HG02885 (cell line): ENCODE data around the gene LRMDA.

Experiments used
- ATAC-seq: cut with Tn5 transposase; IDR thresholded peaks from one replicate; pipeline ENCODE4 v1.9.1; 2021; ENCODE audit warnings: mild to moderate bottlenecking; ENCODE audit not compliant: unreplicated experiment, poor library complexity

LRMDA gene

GRCh38 chr10:75952093-75952492 is 520.7 kb downstream of the LRMDA start:
- no peak for ATAC-seq

DNA sequence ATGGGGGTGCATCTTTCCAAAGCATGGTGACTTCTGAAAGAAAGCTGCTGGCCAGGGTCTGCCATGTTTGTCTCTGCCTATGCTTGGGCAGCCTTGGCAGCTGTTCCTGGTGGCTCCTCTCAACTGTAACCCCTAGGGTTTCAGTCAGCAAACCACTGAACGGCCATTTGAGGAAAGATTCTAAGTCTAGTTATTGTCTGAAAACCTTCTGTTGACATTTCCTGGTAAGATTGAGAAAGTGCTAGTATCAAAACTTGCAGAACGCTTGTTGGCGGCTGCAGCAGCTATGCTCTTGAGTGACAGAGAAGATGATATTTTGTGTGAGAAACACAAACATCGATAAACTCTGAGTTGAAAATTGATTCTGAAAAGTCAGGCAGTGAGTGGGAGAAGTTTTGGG is 523.1 kb downstream of the LRMDA start:
- ATAC-seq: no peak

DNA sequence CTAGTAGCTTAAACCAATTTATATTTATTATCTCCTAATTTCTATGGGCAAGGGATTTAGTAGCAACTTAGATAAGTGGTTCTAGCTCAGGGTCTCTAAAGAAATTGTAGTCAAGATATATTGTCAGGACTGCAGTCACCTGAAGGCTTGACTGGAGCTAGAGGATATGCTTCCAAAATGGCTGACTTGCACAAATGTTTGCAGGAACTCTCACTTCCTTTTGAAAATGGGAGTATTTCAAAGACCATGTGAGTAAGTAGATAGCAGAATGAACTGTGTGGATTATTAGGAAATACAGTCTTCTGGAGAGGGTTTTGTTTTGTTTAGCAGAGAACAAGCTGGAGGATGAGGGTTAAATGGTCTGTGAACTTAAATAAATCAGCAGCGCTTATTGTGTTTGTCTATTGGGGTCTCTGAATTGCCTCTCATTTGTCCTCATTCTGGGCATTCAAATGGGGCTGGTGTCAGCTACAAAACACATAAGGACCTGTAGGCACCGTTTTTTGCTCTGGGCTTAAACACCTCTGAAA is 524.6 kb downstream of the LRMDA start:
- no peak for ATAC-seq

DNA sequence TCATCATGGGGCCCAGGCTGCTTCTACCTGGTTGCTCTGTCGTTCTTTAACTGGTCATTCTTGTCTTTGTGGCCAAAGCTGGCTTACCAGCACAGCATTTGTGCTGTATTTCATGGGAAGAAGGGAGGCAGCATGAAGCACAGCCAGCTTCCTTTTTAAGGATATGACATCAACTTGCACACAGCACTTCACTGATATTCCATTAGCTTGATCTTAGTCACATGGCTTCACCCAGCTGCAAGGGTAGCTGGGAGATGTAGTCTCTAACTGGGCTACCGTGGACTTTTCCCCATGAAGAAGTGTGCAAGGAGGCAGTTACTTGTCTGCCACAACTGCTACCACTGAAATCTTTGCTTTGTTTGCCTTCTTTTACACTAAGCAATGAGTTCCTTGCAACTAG is 525.2 kb downstream of the LRMDA start:
- ATAC-seq: no peak

GRCh38 chr10:75957314-75958120 is 526.1 kb downstream of the LRMDA start:
- no peak for ATAC-seq

- no peak for ATAC-seq
Measured at GRCh38 chr10:75959209-75959608, 527.8 kb downstream of the LRMDA start.

- no peak for ATAC-seq
Measured at GRCh38 chr10:75959912-75960311, 528.5 kb downstream of the LRMDA start.

- no peak for ATAC-seq
Measured at GRCh38 chr10:75962395-75963061, 531.1 kb downstream of the LRMDA start.

- ATAC-seq: no peak
Measured at GRCh38 chr10:75967491-75967890, 536.1 kb downstream of the LRMDA start.

GRCh38 chr10:75969031-75969430 is 537.6 kb downstream of the LRMDA start:
- ATAC-seq: no peak

DNA sequence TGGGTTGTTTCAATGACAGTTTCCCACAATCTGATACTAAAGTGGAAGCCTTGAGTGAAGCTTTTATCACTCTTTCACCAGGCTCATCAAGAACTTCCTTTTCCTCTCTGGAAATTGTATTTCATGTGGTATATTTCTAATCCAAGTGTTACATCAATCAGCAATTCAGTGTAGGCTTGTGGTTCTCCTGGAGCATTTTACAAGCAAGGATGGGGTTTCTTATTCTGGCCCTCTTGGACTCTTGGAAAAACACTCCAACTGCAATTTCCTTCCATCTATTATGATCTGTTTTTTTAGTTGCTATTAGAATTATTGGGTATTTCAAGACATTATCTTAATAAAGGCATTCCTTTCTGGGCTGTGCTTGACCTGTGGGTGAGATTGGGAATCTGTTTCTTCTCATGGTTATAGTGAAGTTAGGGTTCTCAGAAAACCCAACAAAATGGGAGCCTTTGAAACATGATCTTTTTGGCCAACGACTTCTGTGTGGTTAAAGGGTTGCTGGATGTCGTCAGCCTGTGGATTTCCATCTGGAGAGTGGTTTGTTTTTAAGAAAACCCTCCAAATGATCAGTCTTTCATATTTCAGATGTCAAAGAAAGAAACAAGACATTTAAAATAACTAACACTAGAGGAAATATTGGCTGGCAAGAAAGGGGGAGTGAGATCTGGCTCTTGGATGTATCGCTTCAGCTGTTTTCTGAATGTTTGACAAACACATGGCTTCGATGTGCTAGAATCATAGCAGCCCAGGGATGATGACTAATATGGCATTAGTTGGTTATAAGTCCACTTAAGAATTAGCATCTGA is 540.2 kb downstream of the LRMDA start:
- ATAC-seq: no peak

DNA sequence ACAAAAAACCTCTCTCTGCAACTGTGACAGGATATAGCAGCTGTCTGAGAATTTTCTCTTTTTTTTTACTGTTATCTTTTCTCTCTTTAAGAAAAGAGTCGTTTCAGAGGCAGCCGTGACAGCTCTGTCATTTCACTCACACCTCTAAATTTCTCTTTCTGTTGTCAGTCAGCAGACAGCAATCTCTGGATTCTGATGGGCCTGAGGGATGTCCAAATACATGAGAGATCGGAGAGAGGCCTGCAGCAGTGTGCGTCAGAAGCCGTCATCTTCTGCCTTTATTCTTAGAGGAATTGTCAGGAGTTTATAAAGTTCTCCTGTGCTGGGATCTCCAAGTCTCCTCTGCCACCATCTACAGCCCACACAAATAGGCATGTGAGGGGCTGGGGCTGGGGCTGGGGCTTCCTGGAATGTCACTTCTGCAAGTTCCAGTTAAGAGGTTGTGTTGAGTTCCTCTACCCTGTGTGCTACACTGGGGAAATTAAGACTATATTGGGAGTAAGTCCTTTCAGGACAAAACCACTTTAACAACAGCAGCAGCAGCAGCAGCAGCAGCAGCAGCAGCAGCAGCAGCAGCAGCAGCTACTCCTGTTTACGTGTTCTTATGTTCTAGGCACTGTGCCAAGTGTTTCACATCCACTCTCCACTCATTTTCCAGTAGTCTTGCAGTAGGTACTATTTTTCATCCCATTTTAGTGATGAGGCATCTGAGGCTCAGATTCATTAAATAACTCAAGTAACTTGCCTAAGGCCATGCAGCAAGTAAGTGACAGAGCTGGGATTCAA is 541.3 kb downstream of the LRMDA start:
- ATAC-seq: no peak

DNA sequence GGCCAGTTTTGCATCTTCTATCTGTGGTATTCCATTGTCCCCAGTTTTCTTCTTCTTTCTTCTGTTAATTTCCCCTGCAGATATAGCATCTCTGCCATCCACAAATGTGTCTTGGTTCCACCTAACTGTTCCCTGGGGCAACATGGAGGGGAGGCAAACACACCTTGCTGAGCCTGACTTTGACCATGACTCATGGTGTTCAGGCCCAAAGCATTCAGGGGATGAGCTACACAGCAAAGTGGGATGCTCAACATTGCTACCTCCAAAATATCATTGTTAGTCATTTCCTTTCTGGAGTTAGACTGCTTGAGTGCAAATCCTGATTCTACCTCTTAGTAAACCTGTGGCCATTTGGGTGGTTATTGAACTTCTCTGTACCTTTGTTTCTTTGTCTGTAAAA is 542.7 kb downstream of the LRMDA start:
- ATAC-seq: no peak

- ATAC-seq: no peak
Measured at GRCh38 chr10:75976681-75977080, 545.3 kb downstream of the LRMDA start.

GRCh38 chr10:75977139-75977538 is 545.7 kb downstream of the LRMDA start:
- ATAC-seq: no peak

DNA sequence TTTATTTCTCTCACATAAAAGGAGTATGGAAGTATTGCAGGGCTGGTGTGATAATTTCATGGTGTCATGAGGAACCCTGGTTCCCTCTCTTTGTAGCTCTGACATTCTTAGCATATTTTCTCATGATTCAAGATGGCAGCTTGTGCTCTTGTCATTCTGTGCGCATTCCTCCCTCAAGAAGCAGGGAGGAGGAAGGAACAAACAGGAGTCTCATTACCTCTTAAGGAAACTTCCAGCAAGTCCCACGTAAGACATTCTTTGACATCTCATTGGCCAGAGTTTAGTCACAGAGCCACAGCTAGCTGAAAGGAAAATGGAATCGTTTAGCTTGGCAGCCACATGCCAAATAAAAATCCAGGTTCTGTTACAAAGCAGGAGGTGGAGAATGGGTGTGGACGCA is 546.8 kb downstream of the LRMDA start:
- ATAC-seq: no peak

DNA sequence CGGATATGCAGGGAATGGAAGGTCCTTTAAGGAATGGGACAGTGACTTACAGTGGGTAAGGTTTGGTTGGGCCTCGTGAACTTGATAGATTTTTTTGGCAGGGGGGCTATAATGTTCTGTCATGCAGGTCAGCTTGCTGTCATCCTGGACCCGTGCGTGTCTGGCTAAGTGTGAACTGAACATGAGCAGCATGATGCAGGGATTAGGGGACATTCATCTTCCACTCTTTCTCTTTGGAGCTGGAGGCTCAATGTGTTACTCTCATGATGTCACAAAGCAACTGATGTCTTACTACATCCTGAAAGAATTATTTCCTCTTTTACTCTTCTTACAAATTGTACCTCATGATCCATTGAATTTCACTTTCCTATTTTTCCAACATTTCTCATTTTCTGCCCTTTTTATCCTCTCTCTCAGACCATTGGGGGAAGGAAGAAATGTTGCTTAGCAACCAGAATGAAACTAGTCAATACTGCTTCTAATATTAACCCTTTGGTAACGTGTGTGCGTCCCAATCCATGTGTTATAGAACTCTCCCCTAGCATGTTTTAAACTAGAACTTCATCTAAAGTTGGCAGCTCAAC is 549.1 kb downstream of the LRMDA start:
- ATAC-seq: no peak

DNA sequence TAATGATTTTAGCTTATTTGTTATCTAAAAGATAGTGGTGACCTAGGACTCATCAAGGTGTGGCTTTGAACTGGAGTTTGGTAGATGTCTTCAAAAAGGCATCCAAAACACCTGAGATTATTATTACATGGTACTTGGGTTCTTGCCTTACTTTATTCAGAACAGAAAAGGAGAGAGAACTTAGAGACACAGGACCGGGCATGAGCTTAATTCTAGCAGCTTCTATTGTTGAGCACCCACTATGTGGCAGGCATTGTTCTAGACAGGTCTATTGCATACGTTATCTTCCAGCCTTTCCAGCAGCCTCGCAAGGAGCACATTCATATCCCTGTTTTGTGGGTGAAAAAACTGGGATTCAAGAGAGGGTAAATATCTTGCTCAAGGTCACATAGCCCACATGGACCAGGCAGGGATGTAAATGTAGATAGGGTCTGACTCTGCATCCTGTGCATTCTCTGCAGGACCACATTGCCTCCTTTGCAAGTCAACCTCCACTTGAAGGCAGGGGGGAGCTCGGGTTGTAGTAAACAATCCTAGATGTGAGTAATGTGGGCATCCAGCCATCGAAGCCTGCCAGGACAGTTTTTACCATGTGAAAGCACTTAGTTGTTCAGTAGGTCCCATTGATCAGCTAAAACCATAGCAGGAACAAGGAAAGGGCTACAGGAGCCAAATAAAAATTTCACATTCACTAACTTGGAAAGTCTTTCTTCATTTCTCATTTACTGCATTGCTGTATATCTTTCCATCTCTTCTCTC is 551.4 kb downstream of the LRMDA start:
- ATAC-seq: no peak

DNA sequence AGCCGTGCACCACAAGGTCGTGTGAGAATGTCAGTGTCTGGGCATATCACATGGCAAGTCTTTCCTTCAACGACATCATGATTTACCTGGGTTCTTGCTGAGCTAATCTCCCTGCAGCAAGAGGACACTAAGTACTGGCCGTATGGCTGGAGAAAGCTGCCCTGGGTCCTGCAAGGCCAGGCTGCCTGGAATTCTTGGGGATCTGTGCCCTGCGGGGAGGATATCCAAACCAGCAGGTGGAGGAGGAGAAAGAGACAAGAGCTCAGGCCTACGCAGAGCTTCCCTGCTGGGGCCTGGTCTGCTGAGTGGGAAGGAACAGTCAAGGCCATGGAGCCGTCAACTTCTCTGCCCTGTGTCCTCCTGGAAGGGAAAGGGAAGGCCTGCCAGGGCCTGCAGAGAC is 552.6 kb downstream of the LRMDA start:
- ATAC-seq: no peak
